Adrenal gland (tissue), 12 donors: ENCODE measurements around the gene CYB5A. TPM values are rescaled to one million over a fixed set of nuclear protein-coding genes. Genes with fewer than 3 reads are reported as not detected.
A peak's percentile ranks its signal among the peaks of the same experiment; 100 is the strongest.

Source experiments
- DNase-seq, 7 donors: peaks; one replicate each; pipeline ENCODE4 v3.0.0-alpha.2; 2019 to 2020
- H3K27ac ChIP-seq, 5 donors: fragments of 200-600 bp; sonication (generic) in 4 of 5; 1 replicate in 3 of 5; 2 replicates in 2 of 5; pipeline versions ENCODE4 v1.5.1 to v1.8.0; 2016 to 2020; ENCODE audit warnings: mild to moderate bottlenecking in 1 of 5
- H3K27me3 ChIP-seq: fragments of 200-600 bp; 2 replicates; pipeline ENCODE4 v1.8.0; 2021
- H3K36me3 ChIP-seq, 2 donors: fragments of 200-600 bp; replicated peaks in 1 of 2; 1 replicate in 1 of 2; 2 replicates in 1 of 2; pipeline versions ENCODE4 v1.5.1 to v1.8.0; 2018 to 2022
- H3K4me1 ChIP-seq, 2 donors: fragments of 200-600 bp; replicated peaks in 1 of 2; 1 replicate in 1 of 2; 2 replicates in 1 of 2; pipeline versions ENCODE4 v1.5.1 to v1.8.0; 2018 to 2021
- H3K4me3 ChIP-seq, 4 donors: fragments of 200-600 bp; sonication (generic) in 3 of 4; one replicate each; pipeline ENCODE4 v1.5.1; 2016 to 2018
- H3K9me3 ChIP-seq, 3 donors: fragments of 200-600 bp; sonication (generic) in 1 of 3; replicated peaks in 1 of 3; 1 replicate in 2 of 3; 2 replicates in 1 of 3; pipeline versions ENCODE4 v1.5.1 to v1.8.0; 2016 to 2021
- CTCF ChIP-seq, 6 experiments: fragments of 450-650 bp in 4 of 6; fragments of 200-600 bp in 2 of 6; sonication (generic) in 1 of 6; IDR thresholded peaks; 1 replicate in 5 of 6; 2 replicates in 1 of 6; pipeline versions ENCODE4 v1.5.1 to v1.8.0; 2016 to 2021; ENCODE audit warnings: antibody characterized with exemption in 6 of 6, mild to moderate bottlenecking in 2 of 6, moderate library complexity in 1 of 6
- POLR2A ChIP-seq, 2 donors: fragments of 450-650 bp; IDR thresholded peaks; one replicate each; pipeline ENCODE4 v1.6.1; 2017; ENCODE audit warnings: antibody characterized with exemption in 2 of 2, mild to moderate bottlenecking in 2 of 2, moderate library complexity in 1 of 2
- WGBS, 4 donors: extraction: QIAGEN DNeasy Blood & Tissue Kit in 2 of 4; methylation state at CpG; one replicate each; pipeline versions ENCODE4 v1.1.5 to v1.1.7; 2013 to 2017; 5-methylcytosine and 5-hydroxymethylcytosine counted together
- intact Hi-C, 2 donors: fragments of 100-400 bp; cut with DNase I; formaldehyde crosslinking; loops; one replicate each; pipeline versions ENCODE4 v1.14.1 to v1.15.0; 2022 to 2023
- polyA plus RNA-seq, 3 donors: library from polyadenylated mRNA; stranded (reverse); fragments of 200-250 nt in 2 of 3; fragments of 350-450 nt in 1 of 3; fragmentation: Illumina TruSeq in 1 of 3; extraction: RNeasy Lipid Tissue Mini Kit (QIAGEN cat#74804) in 1 of 3; gene quantifications; one replicate each; pipeline ENCODE4 v1.2.3, GENCODE V29; 2013 to 2014
- total RNA-seq, 9 donors: library from RNA; depleted of rRNA in 4 of 9; stranded (reverse); fragments of >200 nt in 4 of 9; fragments of 120-200 nt in 1 of 9; fragmentation: NEBNext Ultra II Directional in 1 of 9; extraction: Animal tissue kit (Norgen Biotek cat#: 25700) in 1 of 9; gene quantifications; one replicate each; pipeline versions ENCODE4 v1.1.0 to v1.2.4, GENCODE V29; 2013 to 2023
- donor health status: healthy with polysubstance abuse.
- donor health status: Bipolar disorder and iron deficiency.
- donor health status: DM: yes; HTN: yes; CAD: no.
- donor health status: DM: no; HTN: no; CAD: no.
- donor health status: DM: no; HTN: no; CAD: no.
- donor health status: DM: yes; HTN: yes; CAD: no.

CYB5A gene
- total and polyA plus RNA-seq, 12 donors = 62.0 to 286 (median 130) TPM

- intact Hi-C loops = no loop called here
- H3K27me3 ChIP-seq = no peaks in the 10 kb centered on the region
- WGBS, 4 donors = 93 to 97% (median 94%) methylated on average over 4 of the region's 4 CpGs
- TF ChIP-seq CTCF (IDR thresholded peaks at IDR 0.05) = no peak
- no peak overlapping the region for H3K27ac ChIP-seq
- no peak overlapping the region for H3K4me3 ChIP-seq
- no peaks in the 10 kb centered on the region for H3K9me3 ChIP-seq
- no peaks in the 10 kb centered on the region for H3K4me1 ChIP-seq
- peaks cover 0 to 7% of the 10 kb centered on the region in 2 donors for H3K36me3 ChIP-seq
- no peak for DNase-seq
Measured at GRCh38 chr18:74259347-74259746, 32.4 kb downstream of the CYB5A start.

- Histone ChIP-seq H3K9me3 (no peaks in the 10 kb centered on the region), H3K4me1 (peaks cover 3% of the 10 kb centered on the region in 2 donors), H3K27ac (no peak overlapping the region), H3K4me3 (no peak overlapping the region), H3K27me3 (no peaks in the 10 kb centered on the region), H3K36me3 (peaks cover 0 to 7% of the 10 kb centered on the region in 2 donors)
- no peak for DNase-seq
- intact Hi-C loops = no loop called here
- WGBS, 4 donors = 72 to 85% (median 80%) methylated on average over 7 of the region's 7 CpGs
- no peak for TF ChIP-seq POLR2A (IDR thresholded peaks at IDR 0.05)
- no peak for TF ChIP-seq CTCF (IDR thresholded peaks at IDR 0.05)
Measured at GRCh38 chr18:74257083-74257482, 34.7 kb downstream of the CYB5A start.

GRCh38 chr18:74256190-74256589 lies 35.6 kb downstream of the CYB5A start:
- TF ChIP-seq CTCF (IDR thresholded peaks at IDR 0.05) (no peak), POLR2A (IDR thresholded peaks at IDR 0.05) (no peak)
- H3K27me3 ChIP-seq = no peaks in the 10 kb centered on the region
- intact Hi-C loops = no loop called here
- H3K4me3 ChIP-seq = no peak overlapping the region
- WGBS, 4 donors = 78 to 87% (median 83%) methylated on average over 5 of the region's 5 CpGs
- peak overlapping the region in 1 of 5 donors; percentile 11 for H3K27ac ChIP-seq
- peaks cover 0 to under 1% of the 10 kb centered on the region in 2 donors for H3K36me3 ChIP-seq
- peak in 1 of 7 donors; percentile 70 for DNase-seq
- H3K4me1 ChIP-seq = peaks cover 9 to 12% of the 10 kb centered on the region in 2 donors
- H3K9me3 ChIP-seq = no peaks in the 10 kb centered on the region

GRCh38 chr18:74255131-74255616 lies 36.6 kb downstream of the CYB5A start:
- Histone ChIP-seq H3K4me1 (peaks cover 10 to 21% of the 10 kb centered on the region in 2 donors), H3K9me3 (no peaks in the 10 kb centered on the region), H3K4me3 (no peak overlapping the region), H3K36me3 (no peaks in the 10 kb centered on the region), H3K27ac (peak overlapping the region in 1 of 5 donors; percentile 6), H3K27me3 (no peaks in the 10 kb centered on the region)
- WGBS, 4 donors = 65 to 71% (median 69%) methylated on average over 4 of the region's 4 CpGs
- intact Hi-C loops = no loop called here
- TF ChIP-seq POLR2A (IDR thresholded peaks at IDR 0.05) = no peak
- TF ChIP-seq CTCF (IDR thresholded peaks at IDR 0.05) = no peak
- DNase-seq = peak in 1 of 7 donors; percentile 64
